ENCODE measurements around the gene SECISBP2L. TPM values are rescaled to one million over a fixed set of nuclear protein-coding genes. Genes with fewer than 3 reads are reported as not detected.

The SECISBP2L gene
- total and polyA plus RNA-seq, 2 experiments from 2014 or later: 18.6 to 28.3 TPM

- Mint-ChIP-seq H3K27ac (no peak overlapping the region), H3K4me1 (no peaks in the 10 kb centered on the region), H3K9me3 (no peaks in the 10 kb centered on the region), H3K4me3 (no peak overlapping the region), H3K27me3 (ENCODE audit: insufficient read depth, low read depth, poor library complexity) (no peaks in the 10 kb centered on the region), H3K36me3 (ENCODE audit: low read depth) (no peaks in the 10 kb centered on the region)
- Histone ChIP-seq H3K79me2 (replicated peaks; ENCODE audit: insufficient read depth) (no peaks in the 10 kb centered on the region), H3K4me3 (no peak overlapping the region), H4K20me1 (replicated peaks; ENCODE audit: insufficient read depth) (no peaks in the 10 kb centered on the region), H3F3A (replicated peaks; ENCODE audit: low read depth) (no peaks in the 10 kb centered on the region), H3K36me3 (ENCODE audit: insufficient read depth) (no peaks in the 10 kb centered on the region), H3K9me2 (ENCODE audit: insufficient read depth) (0 out of 2 replicates have a peak, but pooled peaks cover 7% of the 10 kb centered on the region), H2AFZ (no peak overlapping the region), H3K27ac (ENCODE audit: low read depth) (no peak overlapping the region), H3K4me2 (no peak overlapping the region), H3K27me3 (ENCODE audit: insufficient read depth) (no peaks in the 10 kb centered on the region), H3K4me1 (ENCODE audit: insufficient read depth) (no peaks in the 10 kb centered on the region)
- DNase-seq (ENCODE audit: low spot score): no peak
- ATAC-seq: no peak
- TF ChIP-seq STAT1 (IDR thresholded peaks at IDR 0.05; ENCODE audit: unreplicated experiment) (no peak), POLR2AphosphoS5 (IDR thresholded peaks at IDR 0.05; ENCODE audit: low read depth) (no peak), ZNF331 (CRISPR knock-in tag; IDR thresholded peaks at IDR 0.05; ENCODE audit: low read depth) (no peak), CTCF (conservative IDR thresholded peaks at IDR 0.05; ENCODE audit: low read depth in 2 of 2) (no peak), NANOG (IDR thresholded peaks at IDR 0.05; ENCODE audit: borderline replicate concordance) (no peak), REST (IDR thresholded peaks at IDR 0.05; ENCODE audit: unreplicated experiment) (no peak), EZH2 (IDR thresholded peaks at IDR 0.05; ENCODE audit: low read depth, unreplicated experiment) (no peak), EZH2phosphoT487 (IDR thresholded peaks at IDR 0.05; ENCODE audit: unreplicated experiment) (no peak), ZNF114 (CRISPR knock-in tag; IDR thresholded peaks at IDR 0.05) (no peak), ETS1 (IDR thresholded peaks at IDR 0.05) (no peak), JUNB (IDR thresholded peaks at IDR 0.05; ENCODE audit: unreplicated experiment) (no peak), CREB1 (CRISPR knock-in tag; IDR thresholded peaks at IDR 0.05; ENCODE audit: low read depth) (no peak), ZNF462 (CRISPR knock-in tag; IDR thresholded peaks at IDR 0.05) (no peak)
Measured at GRCh38 chr15:48939648-48940047, 106.6 kb downstream of the SECISBP2L start.
